ENCODE measurements around the gene COQ8B.
A peak's percentile ranks its signal among the peaks of the same experiment; 100 is the strongest.
"Not testable (repeated sequence)": the region's sequence is repeated elsewhere in the genome, so short reads cannot be mapped to it uniquely, and the experiment has no call there.

Gene COQ8B

DNA sequence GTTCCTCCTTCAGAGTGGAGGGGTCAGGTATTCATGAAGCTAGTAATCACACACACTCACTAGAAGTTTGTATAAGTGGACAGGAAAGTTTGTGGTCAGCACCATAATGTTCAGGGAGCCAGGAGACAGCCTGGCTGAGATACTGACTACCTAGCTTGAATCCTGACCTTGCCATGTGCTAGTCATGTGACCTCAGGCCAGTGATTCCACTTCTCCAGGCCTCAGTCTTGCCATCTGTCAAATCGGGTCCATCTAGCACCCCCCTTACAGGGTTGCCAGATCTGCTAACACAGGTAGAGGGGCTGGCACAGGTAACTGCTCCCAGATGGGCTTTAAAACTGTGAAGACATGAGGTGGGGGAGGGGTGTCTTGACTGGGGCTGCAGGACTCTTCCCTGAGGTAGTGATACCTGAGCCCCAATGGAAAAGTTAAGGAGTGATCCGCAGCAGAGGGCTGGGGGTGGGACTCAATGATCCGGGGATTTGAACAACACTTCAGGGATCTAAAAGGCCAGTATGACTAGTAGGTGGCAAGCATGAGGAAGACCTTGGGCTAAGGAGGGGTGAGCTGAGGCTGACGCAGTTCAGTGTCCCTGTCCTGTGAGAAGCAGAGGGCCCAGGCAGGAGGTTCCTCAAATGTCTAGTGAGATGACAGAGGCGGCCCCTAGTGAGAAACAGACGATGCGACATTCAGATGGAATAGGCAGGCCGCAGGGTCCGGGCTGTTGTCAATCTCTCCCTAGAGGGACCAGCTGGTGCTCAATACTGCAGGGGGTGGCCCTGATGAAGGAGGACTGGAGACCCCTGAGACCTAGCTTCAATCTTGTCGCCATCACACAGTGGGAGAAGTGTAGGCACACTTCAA is 25.1 kb upstream of the COQ8B start:
- no peak for DNase-seq

DNA sequence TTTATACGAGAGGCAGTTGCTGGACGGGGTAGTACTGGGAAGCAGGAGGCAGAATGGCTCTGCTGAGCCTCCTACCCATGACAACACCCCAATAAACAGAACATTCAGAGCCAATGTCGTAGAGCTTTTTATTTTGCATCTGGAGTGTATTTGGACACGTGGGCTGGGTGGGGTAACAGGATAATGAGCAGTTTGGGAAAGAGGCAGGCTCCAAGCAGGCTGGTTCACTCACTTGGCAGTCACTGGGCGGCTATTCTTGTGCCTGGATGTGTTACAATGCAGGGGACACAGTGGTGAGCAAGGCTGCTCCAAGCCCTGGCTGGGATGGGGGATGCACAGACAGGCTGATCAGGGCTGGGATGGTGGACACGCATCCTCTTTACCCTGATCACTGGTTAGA is 24.1 kb upstream of the COQ8B start:
- DNase-seq, result no peak

DNA sequence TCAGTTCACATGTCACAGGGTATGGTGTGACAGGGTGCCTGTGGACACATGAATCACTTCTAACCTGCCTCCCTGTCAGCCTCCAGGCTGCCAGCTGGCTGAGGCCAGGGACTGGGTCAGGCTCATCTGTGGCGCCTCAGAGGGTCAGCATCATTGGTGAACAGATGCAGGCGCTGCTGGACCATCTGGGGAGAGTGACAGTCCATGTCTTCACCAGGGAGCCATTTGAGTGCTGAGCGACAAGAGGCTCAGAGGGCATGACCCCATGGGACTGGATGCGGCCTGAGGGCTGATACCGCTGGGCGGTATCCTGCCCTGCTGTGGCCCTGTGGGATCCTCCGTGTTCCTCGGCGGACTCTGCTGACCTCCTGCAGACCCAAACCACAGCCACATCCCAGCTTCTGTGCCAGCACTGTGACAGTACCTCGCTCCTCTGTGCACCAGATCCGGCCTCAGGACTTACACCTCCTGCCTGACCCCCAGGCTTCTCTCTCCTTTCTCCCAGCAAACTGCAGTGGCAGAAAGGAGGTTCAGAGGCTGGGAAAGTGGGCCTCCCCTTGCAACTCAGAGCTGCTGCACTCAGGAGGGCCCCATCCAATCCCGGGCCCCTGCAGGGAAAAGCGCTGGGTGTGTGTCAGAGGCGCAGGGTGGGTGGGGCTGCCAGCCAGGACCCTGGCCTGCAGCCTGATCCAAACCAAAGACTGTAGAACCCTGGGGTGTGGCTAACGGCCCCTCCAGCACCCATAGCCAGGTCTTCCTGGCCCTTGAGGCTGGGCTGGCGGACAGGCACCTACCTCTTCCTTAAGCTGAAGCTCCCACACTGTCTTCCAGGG is 23.4 kb upstream of the COQ8B start:
- no peak for DNase-seq

DNA sequence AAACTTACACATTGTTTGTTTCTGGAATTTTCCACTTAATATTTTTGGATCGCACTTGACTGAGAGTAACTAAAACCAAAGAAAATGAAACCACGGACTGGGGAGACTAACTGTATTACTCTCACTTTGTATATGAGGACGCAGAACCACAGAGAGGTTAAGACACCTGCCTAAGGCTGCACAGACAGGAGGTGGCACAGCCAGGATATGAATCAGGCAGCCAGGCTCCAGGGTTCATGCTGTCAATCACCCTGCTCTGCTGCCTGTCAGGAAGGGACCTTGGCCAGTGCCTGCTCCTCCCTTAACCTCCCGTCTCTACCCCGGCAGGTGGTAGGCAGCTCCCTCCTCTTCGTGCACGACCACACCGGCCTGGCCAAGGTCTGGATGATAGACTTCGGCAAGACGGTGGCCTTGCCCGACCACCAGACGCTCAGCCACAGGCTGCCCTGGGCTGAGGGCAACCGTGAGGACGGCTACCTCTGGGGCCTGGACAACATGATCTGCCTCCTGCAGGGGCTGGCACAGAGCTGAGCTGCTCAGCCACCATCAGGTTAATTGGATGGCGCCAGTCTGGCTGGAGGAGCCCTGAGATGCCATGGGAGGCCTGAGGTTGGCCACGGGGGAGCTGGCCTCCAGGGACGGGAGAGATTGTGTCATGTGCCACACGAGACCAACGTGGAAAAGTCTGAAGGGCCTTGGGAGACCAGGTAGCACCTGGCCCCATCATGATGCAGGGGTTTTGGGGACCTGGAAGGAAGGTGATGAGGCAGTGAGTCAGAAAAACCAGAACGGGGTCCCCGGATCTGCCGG is 22.5 kb upstream of the COQ8B start:
- no peak for DNase-seq

DNA sequence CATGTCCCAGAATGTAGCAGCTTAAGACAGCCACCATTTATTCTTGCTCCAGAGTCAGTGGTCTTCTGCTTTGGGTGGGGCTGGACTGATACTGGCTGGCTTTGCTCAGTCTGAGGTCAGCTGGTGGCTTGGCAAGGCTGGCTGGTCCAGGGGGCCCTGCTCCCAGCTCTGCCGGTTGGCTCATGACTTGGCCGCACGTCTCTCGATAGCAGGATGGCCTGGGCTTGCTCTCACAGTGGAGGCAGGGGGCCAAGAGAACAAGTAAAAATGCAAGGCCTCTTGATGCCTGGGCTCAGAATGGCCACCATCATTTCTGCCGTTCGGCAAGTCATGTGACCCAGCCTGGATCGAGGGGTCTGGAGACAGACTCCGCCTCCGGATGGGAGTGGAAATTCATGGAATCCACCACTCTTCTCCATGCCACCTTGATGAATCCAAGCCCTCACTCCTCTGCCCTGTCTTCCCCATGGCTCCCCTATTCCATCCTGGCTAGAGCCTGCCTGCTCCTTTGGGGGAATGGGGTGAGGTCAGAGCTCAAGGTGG is 20.5 kb upstream of the COQ8B start:
- no peak for DNase-seq

DNA sequence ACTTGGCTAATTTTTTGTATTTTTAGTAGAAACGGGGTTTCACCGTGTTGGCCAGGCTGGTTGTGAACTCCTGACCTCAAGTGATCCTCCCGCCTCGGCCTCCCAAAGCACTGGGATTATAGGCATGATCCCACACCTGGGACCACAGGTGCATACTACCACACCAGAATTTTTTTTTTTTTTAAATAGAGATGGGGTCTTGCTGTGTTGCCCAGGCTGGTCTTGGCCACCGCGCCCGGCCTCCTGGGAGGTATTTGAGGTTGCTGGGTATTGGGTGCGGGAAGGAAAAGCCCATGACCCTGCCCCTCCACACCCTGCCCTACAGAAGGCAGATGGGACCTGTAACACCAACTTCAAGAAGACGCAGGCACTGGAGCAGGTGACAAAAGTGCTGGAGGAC is 20.0 kb upstream of the COQ8B start:
- no peak for DNase-seq

DNA sequence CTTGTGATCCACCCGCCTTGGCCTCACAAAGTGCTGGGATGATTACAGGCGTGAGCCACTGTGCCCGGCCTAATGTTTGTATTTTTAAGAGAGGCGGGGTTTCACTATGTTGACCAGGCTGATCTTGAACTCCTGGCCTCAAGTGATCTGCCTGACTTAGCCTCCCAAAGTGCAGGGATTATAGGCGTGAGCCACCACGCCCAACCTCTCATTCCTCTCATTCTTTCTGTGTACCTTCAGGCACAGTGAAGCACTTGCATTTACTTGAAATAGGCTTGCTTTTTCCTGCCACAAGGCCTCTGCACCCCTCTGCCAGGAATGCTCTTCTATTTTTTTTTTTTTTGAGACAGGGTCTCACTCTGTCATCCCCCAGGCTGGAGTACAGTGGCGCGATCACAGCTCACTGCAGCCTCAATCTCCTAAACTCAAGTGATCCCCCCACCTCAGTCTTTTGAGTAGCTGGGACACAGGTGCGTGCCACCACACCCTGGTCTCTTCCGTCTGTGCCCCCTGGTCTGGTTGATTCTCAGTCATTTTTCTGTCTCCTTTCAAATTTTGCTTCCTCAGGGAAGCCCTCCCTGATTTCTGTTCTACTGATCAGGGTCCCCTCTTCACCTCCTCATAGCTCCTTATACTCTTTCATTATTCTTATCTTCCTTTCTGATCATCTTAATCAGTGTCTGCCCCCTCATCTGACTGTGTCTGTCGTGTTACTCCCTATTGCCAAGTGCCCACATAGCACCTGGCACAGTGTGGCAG is 18.5 kb upstream of the COQ8B start:
- DNase-seq, result no peak

DNA sequence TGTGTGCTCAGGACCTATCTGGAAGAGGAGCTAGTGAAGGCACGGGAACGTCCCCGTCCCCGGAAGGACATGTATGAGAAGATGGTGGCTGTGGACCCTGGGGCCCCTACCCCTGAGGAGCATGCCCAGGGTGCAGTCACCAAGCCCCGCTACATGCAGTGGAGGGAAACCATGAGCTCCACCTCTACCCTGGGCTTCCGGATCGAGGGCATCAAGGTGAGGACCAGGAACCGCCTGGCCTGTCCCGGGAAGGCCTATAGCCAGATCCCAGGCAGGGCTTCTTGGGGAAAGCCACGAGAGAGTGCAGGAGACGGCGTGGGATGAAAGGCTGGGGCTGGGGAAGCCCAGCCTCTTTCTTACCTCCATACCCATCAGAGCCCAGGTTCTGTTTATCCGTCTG is 16.5 kb upstream of the COQ8B start:
- DNase-seq, result no peak

DNA sequence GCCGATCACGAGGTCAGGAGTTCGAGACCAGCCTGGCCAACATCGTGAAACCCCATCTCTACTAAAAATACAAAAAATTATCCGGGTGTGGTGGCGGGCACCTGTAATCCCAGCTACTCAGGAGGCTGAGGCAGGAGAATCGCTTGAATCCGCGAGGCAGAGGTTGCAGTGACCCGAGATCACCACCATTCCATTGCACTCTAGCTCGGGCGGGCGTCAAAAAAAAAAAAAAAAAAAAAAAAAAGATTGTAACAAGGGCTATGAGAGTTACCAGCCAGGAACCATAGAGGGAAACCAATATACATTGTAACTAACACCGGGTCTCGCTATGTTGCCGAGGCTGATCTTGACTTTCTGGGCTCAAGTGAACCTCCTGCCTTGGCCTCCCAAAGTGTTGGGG is 15.6 kb upstream of the COQ8B start:
- DNase-seq, result not testable (repeated sequence)

DNA sequence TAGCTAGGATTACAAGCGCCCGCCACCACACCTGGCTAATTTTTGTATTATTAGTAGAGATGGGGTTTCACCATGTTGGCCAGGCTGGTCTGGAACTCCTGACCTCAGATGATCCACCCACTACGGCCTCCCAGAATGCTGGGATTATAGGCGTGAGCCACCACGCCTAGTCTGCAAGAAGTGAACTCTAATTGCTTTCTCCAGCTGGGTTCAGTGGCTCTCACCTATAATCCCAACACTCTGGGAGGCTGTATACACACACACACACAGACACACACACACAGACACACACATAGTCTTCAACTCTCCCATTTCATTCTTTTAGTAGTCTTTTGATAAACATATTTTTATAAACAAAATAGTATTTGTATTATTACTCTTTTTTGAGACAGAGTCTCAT is 13.4 kb upstream of the COQ8B start:
- not testable (repeated sequence) for DNase-seq

DNA sequence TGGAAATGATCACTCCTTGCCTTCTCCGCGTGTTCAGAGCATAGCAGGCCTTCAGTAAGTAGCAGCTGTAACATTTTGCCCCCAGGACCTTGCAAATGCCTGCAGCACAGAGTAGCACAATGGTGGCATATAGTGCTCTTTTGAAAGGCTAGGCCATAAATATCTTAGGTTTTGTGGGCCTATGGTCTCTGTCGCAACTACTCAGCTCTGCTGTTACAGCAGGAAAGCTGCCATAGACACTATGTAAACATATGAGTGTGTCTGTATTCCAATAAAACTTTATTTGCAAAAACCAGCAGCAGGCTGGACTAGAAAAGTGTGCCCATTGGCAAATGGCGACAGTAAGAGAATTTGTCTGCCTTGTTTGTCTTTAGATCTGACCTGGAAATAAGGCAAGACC is 9.6 kb upstream of the COQ8B start:
- no peak for DNase-seq

DNA sequence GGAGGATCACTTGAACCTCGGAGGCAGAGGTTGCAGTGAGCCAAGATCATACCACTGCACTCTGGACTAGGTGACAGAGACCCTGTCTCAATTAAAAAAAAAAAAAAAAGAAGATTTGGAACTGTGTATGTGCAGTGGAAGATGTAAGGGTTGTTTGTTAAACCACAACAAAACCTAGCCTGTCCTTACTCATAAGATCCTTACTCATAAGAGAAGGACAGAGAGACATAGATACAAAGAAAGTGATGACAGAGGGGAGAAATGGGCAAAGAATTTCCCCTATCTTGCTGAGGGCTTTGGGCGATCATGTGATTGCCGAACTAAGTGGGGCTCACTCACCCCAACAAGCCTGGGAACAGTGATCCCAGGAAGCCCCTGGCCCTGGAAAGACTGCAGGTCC is 8.2 kb upstream of the COQ8B start:
- DNase-seq, result no peak

DNA sequence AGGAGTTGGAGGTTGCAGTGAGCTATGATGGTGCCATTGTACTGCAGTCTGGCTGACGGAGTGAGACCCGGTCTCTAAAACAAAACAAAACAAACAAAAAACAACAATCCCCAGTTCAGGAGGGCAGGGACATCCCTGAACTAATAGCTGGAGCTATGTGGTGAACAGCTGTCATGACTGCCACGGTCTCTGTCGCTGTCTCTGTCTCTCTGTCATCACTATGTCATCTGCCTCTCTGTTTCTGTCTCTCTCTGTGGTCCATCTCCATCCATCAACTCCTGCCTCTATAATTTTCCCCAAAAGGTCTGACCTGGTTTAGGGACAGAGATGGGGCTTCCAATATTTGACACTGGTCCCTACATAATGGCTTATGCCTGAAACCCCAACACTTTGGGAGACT is 7.6 kb upstream of the COQ8B start:
- no peak for DNase-seq

DNA sequence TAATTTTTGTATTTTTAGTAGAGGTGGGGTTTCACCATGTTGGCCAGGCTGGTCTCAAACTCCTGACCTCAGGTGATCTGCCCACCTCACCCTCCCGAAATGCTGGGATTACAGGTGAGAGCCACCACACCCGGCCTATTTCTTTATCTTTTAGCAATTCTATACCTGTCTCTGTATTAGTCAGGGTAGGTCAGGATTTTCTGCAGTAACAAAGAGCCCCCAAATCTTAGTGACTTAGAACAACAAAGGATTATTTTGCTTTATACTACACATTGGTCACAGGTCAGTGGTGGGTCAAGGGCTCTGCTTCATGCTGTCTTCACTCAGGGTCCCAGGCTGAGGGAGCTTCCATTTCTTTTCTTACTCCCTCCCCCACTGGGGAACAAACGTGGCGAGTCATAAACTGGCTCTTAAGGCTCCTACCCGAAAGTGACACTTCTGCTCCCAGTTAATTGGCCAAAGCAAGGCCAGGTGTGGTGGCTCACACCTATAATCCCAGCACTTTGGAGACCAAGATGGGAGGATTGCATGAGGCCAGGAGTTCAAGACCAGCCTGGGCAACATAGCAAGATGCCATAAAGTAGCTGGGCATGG is 7.1 kb upstream of the COQ8B start:
- DNase-seq, result no peak

DNA sequence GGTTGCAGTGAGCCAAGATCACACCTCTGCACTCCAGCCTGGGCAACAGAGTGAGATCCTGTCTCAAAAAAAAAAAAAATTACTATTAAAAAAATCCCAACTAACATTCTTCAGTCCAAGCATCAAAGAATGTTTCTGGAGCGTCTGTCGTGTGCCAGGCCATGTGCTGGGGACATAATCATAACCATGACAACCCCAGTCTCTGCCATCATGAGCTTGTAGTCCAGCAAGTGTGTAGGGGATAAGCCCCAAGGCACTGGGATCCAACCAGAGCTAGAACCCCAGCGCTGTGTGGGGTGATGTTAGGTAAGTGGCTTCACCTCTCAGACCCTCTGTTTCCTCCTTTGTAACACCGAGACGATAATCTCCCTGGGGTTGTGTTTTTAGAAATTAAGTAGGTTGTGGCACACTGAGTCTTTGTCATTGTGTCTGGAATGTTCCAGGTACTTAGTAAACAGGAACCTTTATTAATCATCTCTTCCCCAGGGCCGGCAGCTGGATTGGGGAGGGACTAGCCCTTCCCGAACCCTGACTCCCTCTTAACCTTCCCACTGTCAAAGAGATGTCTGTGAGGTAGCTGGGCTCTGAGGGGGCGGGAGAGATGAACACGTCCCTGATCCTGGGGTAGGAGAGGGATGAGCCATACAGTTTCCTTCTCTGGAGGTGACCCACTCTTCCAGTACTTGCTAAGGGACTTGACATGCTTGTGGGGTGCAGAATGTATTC is 5.4 kb upstream of the COQ8B start:
- no peak for DNase-seq

DNA sequence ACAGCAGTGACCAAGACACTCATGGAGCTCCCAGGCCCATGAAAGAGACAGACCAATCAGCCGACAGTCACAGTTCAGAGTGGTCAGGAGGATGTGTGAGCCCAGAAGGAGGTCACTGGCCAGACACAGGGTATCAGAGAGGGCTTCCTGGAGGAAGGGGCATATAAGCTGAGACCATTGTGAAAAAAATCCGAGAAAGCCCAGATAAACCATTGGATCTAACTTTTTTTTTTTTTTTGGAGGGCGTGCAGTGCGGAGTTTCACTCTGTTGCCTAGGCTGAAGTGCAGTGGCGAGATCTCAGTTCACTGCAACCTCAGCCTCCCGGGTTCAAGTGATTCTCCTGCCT is 4.4 kb upstream of the COQ8B start:
- DNase-seq, result no peak

DNA sequence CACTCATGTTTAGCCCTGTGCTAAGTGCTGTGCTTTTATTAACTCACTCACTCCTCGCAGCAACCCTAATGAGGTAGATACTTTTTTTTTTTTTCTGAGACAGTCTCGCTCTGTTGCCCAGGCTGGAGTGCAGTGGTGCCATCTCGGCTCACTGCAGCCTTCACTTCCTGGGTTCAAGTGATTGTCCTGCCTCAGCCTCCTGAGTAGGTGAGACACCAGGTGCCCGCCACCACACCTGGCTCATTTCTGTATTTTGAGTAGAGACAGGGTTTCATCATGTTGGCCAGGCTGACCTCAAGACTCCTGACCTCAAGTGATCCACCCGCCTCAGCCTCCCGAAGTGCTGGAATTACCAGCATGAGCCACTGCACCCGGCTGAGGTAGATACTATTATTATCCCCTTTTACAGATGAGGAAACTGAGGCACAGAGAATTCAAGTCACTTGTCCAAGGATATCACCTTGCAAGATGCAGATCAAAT is 2.8 kb upstream of the COQ8B start:
- DNase-seq, result no peak

DNA sequence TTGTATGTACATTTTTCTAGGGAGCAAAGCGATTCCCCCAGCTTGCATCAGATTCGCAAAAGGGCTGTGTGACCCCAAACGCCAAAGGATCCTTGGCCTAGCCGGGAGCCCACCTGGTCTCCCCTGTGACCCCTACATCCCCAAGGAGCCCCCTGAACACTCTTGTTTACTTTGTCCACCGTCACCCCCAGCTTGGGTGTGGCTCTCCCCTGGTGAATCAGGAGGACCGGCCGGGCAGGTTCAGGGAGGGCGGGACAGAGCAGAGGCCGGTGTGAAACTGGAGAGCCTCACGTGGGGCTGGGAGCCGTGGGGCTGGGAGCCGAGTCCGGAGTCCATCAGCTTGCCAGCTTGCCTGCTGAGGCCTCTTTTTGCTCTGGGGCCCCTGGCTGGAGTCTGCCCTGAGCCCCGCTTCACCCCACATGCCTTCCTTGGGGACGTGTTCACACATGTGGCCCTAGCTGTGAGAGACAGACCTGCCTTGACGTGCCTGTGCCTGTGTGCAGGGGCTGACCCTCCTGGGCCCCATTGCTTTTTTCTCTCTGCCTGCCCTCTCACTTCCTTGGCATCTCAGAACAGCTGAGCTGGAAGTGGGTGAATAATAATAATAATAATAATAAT is 2.2 kb upstream of the COQ8B start:
- peak; percentile 25 for DNase-seq

DNA sequence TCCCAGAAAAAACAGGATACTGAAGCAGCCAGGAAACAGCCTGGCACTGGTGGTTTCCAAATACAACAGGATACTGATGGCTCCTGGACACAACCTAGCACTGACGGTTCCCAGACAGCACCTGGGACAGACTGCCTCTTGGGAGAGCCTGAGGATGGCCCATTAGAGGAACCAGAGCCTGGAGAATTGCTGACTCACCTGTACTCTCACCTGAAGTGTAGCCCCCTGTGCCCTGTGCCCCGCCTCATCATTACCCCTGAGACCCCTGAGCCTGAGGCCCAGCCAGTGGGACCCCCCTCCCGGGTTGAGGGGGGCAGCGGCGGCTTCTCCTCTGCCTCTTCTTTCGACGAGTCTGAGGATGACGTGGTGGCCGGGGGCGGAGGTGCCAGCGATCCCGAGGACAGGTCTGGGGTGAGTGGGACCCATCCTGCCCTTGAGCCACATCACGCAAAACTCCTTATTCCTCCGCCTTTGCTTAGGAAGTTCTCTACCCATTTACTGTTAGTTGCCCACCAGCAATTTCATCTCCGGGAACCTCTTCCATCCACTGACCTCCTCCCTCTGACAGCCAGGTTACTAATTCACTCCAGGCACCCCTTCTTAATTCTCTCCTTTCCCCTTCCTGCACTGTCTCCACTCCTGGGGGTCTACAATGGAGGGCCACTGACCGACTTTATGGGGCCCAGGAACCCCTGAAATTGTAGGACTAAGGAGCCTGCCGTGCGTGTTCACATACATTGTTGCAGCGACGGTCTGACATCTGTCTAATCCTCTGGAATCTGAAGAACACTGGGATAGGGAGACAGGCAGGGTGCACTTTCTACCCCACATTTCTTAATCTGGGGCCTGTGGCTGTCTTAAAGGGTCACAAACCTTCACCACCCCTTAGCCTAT is 1.4 kb upstream of the COQ8B start:
- no peak for DNase-seq
